ENCODE measurements around the gene PLAC1. TPM values are rescaled to one million over a fixed set of nuclear protein-coding genes. Genes with fewer than 3 reads are reported as not detected.

The PLAC1 gene
- total and polyA plus RNA-seq, 2 of the 13 experiments (the other 11 are each of a cell fraction or from before 2014, with no cell fraction given): 0.40 to 2.7 TPM

GRCh38 chrX:134634691-134635090 lies 23.6 kb downstream of the PLAC1 start:
- H3K4me3 ChIP-seq (replicated peaks in 1 of 3; ENCODE audit: insufficient read depth in 1 of 3, low read depth in 2 of 3, low read length in 3 of 3): no peak overlapping the region
- H3K9me3 ChIP-seq (ENCODE audit: low read length): no peaks in the 10 kb centered on the region
- no peaks in the 10 kb centered on the region for H3K36me3 ChIP-seq (replicated peaks in 1 of 2; ENCODE audit: control insufficient read depth in 1 of 2, insufficient read depth in 2 of 2, low read length in 2 of 2)
- H2AFZ ChIP-seq (ENCODE audit: low read length): no peak overlapping the region
- CTCF ChIA-PET (ENCODE audit: low intra/inter-chr PET ratio, low total read pairs): no interaction called here
- 13% methylated on average over 5 of the region's 5 CpGs for WGBS (ENCODE audit: low lambda C conversion rate)
- POLR2A ChIA-PET: no interaction called here
- intact Hi-C loops (cut with micrococcal nuclease; ENCODE audit: unreplicated experiment): no loop called here
- BruUV-seq (replicated peaks): no TSS peak
- no peak overlapping the region for H3K27ac ChIP-seq (ENCODE audit: extremely low read length, insufficient read depth, low read length)
- ATAC-seq (no peak), FAIRE-seq (no peak), DNase-seq (ENCODE audit: low spot score) (no peak)
- in situ Hi-C loops (cut with HindIII; ENCODE audit: extremely low pct_ligation_motif_present, low pct_unique_long_range_greater_than_20kb): no loop called here
- H3K4me2 ChIP-seq (ENCODE audit: low read depth, low read length): no peak overlapping the region
- no peaks in the 10 kb centered on the region for H3K4me1 ChIP-seq (ENCODE audit: insufficient read depth, low read length)
- no peaks in the 10 kb centered on the region for H3K27me3 ChIP-seq (ENCODE audit: control insufficient read depth in 1 of 2, insufficient read depth in 2 of 2, low read length in 2 of 2)
- no peaks in the 10 kb centered on the region for H4K20me1 ChIP-seq (ENCODE audit: insufficient read depth, low read length)
- TF ChIP-seq HINFP (CRISPR knock-in tag; IDR thresholded peaks at IDR 0.05; ENCODE audit: low read depth) (no peak), ATF1 (CRISPR knock-in tag; IDR thresholded peaks at IDR 0.05) (no peak), CAMTA2 (CRISPR knock-in tag; IDR thresholded peaks at IDR 0.05; ENCODE audit: borderline replicate concordance) (no peak), NFAT5 (CRISPR knock-in tag; IDR thresholded peaks at IDR 0.05) (no peak), HOXA3 (CRISPR knock-in tag; IDR thresholded peaks at IDR 0.05) (no peak), SNAPC5 (CRISPR knock-in tag; IDR thresholded peaks at IDR 0.05; ENCODE audit: borderline replicate concordance) (no peak), ZNF562 (CRISPR knock-in tag; IDR thresholded peaks at IDR 0.05; ENCODE audit: borderline replicate concordance) (no peak), RBM22 (optimal IDR thresholded peaks at IDR 0.05; ENCODE audit: low read length) (no peak)
- H3K79me2 ChIP-seq (ENCODE audit: insufficient read depth, low read length): no peaks in the 10 kb centered on the region
- no peak overlapping the region for H3K9ac ChIP-seq (ENCODE audit: insufficient read depth, low read depth, low read length)

All from HepG2 (cell line).